A172 (cell line): ENCODE data around the gene LYPD8. TPM values are rescaled to one million over a fixed set of nuclear protein-coding genes. Genes with fewer than 3 reads are reported as not detected.
A peak's percentile ranks its signal among the peaks of the same experiment; 100 is the strongest.

Source experiments
- DNase-seq: peaks from one replicate; pipeline ENCODE4 v3.0.0-alpha.2; 2015; ENCODE audit warnings: low spot score
- total RNA-seq: library from RNA; depleted of rRNA; stranded (reverse); fragments of >200 nt; shearing (Covaris generic); gene quantifications from 2 replicates; pipeline ENCODE4 v1.2.3, GENCODE V29; 2014

The LYPD8 gene
- total RNA-seq, 1 experiment from 2014 or later: 1.4 TPM

GRCh38 chr1:248757784-248758195 lies 2.2 kb upstream of the LYPD8 start:
- peak; percentile 21 for DNase-seq

GRCh38 chr1:248756636-248757035 lies 1.1 kb upstream of the LYPD8 start:
- no peak for DNase-seq

DNA sequence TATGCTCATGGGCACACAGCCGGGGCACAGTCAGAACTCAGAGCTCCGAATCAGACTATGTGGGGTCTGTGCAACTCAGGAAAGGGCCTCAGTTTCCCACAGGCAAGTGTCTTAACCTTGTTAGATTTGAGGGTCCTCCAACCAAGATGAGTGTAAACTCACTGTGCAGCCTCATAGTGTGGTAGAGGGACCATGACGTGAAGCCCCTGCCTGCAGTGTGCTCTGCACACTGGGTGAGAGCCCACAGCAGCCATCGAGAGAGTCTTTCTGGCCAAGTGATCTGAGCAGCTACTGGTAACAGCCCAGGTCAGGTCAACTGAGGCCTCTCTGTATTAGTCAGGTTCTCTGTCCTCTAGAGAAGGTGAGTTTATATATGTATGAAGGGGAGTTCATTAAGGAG lies 592 bp upstream of the LYPD8 start:
- no peak for DNase-seq

- DNase-seq: no peak
These were observed 1.8 kb downstream of the LYPD8 start for GRCh38 chr1:248753708-248754280.

DNA sequence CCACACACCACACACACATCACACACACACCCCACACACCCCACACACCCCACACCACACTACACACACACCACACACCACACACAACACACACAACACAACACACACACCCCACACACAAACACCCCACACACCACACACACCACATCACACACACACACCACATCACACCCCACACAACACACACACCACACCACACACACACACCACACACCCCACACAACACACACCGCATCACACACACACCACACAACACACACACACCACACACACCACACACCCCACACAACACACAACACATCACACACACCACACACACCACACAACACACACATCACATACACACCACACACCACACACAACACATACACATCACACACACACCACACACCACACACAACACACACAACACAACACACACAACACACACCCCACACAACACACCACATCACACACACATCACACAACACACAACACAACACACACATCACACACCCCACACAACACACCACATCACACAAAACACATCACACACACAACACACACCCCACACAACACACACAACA lies 2.4 kb downstream of the LYPD8 start:
- no peak for DNase-seq

- no peak for DNase-seq
These were observed 3.2 kb downstream of the LYPD8 start for GRCh38 chr1:248752161-248753028.

GRCh38 chr1:248751635-248752034 lies 3.9 kb downstream of the LYPD8 start:
- no peak for DNase-seq

DNA sequence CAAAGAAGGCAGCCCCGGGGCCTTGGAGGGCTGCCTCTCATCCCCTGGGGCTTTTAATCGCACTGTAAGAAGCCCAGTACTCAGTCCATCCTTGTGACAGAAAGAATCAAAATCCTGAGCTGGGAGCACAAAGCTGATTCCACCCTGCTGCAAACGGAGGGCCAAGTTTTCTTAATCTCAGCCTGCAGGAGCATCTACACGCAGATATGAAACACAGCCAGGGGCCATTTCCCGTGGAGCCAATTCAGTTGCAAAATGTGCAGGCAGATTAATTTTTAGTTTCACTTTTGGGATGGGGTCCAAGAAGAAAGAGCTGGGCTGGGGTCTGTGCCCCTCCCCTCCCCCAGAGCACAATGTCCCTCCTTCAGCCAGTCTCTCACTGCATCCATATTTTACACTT lies 4.4 kb downstream of the LYPD8 start:
- DNase-seq: no peak

GRCh38 chr1:248750496-248750895 lies 5.1 kb downstream of the LYPD8 start:
- DNase-seq: no peak

DNA sequence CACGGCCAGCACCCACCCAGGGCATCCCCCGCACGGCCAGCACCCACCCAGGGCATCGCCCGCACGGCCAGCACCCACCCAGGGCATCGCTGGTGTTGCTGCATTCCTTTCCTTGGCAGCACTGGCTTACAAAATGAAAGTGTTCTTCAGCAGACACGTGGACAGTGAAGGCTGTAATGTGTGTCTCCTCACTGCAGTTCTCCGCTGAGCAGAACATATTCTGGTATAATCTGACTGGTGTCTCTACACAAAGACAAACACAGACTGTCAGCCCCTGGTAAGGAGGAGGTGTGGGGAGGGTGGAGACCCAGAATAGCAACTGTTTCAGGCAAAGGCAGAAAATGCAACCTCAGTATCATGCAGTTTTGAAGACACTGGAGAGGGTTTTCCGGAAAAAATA lies 7.3 kb downstream of the LYPD8 start:
- no peak for DNase-seq

- DNase-seq: no peak
These were observed 14.7 kb downstream of the LYPD8 start for GRCh38 chr1:248740876-248741275.

DNA sequence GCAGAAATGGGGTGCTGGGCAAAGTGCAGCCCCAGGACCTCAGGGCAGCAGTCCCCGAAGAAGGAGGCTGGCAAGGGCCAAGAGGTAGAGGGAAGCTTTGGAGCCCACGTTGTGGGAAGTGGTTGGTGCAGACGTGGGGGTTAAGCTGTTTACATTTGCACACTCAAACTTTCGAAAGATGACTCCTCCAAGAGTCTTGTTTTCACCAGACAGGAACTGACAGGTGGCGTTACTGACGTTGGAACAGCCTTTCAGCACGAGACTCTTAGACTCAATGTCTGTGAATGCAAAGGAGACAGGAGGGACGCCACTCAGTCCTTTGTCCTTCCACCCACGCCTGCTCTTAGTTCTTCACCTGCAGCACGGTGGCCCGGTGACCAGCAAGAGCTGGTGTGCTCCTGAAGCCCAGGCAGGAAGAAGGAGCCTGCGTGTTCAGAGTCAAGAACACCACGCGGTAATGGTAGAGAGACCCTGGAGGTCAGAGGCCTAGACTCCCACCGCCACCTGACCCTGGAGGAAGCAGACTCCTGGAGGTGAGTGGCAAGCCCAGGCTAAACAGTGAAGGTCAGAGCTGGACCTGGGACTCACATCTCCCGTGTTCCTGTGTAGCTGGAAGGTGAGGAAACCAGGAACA lies 15.9 kb downstream of the LYPD8 start:
- no peak for DNase-seq

- no peak for DNase-seq
These were observed 18.1 kb downstream of the LYPD8 start for GRCh38 chr1:248737457-248737856.

DNA sequence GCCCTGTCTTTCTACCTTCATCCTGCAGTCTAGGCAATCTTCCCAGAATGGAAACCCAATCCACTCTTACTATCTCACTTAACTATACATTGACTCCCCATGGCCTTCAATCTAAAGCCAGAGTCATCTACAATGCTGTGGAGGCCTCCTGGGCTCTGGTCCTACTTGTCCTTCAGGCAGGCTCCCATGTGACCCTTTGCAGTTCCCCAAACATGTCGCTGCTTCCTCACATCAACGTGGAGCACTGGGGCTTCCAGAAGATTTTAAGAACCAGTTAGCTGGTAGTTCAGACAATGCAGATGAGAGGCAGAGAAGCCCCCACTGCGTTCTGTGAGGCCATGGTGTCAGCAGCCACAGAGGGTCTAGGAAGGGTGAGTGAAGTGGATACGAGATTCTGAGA lies 18.6 kb downstream of the LYPD8 start:
- DNase-seq: no peak

- DNase-seq: no peak
These were observed 22.0 kb downstream of the LYPD8 start for GRCh38 chr1:248733566-248733965.

DNA sequence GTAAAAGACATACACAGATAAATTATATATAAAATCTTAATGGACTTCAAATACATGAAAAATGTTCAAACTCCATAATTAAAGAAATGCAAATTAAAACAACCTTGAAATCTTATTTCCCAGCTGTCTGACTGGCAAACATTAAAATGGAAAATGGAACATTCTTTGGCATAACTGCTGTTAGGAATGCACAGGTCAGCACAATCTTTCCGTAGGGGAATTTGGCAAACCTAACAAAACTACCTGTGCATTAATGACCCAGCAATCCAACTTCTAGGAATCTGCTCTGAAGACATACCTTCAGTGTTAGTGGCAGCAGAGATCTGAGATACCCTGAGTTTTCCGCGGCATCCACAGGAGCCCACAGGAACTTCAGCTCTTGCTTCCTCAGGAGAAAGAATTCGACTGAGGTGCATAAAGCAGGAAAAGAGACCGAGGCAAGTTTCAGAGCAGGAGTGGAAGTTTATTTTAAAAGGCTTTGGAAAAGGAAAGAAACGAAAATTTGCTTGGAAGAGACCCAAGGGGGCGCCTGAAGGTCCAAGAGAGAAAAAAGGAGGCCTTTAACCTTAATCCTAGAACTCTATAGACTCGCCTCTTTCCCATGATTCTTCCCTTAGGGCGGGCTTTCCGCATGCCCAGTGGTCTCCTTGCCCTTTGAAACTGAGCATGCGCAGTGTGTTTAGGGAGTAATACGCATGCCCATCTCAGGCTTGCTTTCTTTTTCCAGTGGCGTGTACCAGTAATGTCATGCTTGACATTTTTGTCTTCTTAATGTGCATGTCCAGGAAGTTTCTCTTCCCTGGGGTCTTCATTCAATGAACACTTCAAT lies 24.8 kb downstream of the LYPD8 start:
- DNase-seq: peak; percentile 76

DNA sequence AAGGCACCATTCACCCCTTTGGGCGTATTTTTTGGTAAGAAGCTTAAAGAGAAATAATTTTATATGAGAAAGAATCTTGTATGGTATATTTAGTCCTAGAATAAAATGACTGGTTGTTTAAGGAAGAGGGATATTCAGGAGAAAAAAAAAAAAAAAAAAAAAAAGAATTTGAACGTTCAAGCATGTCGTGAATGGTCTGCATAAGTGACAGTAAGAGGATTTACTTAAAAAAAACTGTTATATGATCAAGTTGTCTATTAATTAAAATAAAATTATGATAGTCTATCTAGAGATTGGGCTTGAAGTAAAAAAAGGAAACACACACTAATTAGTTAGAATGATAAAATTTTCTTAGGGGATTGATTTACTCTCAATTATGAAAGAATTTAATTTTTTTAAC lies 41.3 kb downstream of the LYPD8 start:
- DNase-seq: no peak

DNA sequence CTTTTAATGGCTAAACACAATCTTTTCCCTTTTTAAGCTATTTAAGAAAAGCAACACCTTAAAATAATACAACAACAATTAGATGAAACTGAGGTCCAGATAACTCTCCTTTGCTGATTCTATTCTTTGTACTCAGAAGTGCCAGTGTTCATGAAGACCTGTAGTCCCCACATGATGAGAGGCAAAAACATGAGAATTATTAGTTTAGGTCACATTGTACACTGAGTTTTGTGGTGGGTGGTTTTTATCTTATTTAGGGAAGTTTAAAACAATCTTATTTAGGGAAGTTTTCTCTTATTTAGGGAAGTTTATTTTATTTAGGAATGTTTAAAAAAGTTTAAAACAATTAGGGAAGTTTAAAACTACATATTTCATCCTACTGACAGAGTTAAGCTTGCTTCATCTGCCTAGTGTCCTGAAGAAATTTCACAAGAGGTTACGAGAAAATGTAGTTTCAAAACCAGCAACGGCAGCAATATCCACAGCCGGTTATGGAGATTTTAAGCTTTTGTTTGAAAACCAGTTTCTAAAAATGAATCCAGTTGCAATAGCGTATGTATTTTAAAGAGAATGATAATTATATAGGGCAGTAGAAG lies 45.2 kb downstream of the LYPD8 start:
- DNase-seq: no peak

DNA sequence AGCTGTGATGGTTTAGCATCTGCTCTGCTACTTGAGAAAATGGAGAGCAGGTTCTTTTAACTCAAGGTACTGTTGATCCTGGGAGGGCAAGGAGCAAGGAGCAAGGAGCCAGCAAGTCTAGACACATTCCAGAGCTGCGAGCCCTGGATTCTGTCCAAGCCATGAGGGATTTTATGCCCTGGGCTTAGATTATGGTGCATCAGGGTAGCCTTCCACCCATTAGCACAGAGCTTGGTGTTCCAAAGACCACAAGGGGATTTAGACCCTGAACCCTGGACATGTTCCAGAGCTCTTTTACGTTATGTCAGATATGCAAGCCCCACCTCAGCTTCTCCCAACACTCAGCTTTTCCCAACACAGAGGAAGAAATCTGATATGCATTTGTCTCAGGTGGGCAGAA lies 51.0 kb downstream of the LYPD8 start:
- no peak for DNase-seq

DNA sequence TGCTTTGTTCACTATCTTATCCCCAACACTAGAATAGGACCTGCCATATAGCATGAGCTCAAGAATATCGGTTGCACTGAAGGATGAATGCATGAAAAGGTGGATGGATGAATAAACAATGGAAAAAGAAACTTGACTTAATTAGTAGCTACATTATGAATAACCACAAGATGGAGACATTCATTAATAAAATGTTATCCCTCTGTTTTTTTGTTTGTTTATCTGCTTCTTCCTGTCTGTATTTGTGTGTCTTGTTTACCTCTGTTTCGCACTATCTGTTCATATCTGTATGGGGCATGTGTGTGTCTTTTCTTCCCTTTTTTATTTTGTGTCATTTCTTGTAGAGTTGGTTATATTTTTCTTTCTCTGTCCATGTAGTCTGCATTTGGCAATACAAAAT lies 51.9 kb downstream of the LYPD8 start:
- no peak for DNase-seq

DNA sequence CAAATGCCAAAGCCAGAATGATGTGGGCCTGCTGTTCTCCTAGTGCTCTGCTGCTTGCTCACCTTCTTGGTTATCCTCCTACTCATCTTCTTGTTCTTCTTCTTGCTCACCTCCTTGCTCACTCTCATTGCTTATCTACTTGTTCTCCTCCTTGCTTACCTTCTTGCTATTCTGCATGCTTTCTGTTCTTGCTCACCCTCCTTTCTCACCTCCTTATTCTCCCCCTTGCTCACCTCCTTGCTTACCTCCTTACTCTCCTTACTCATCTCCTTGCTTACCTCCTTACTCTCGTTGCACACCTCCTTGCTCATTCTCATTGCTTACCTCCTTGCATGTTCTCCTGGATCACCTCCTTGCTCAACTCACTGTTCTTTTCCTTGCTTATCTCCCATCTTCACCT lies 52.8 kb downstream of the LYPD8 start, which contains the start of gene OR14I1:
Gene OR14I1 (minus strand): TSS at position 53 of the 400 bp plus-strand sequence.
- no peak for DNase-seq
